Subcutaneous abdominal adipose tissue (tissue), 5 donors: Measurements from ENCODE around the gene TPRG1L.

Experiments
- H3K27ac ChIP-seq: one replicate; pipeline ENCODE4 v1.7.0; 2013; ENCODE audit warnings: low read depth, mild to moderate bottlenecking, inconsistent platforms, low read length, moderate library complexity
- H3K27me3 ChIP-seq, 5 donors: one replicate each; pipeline ENCODE4 v1.7.0; 2013; ENCODE audit warnings: low read length in 5 of 5, inconsistent platforms in 1 of 5; ENCODE audit not compliant: control insufficient read depth in 5 of 5, insufficient read depth in 4 of 5
- H3K36me3 ChIP-seq, 5 donors: one replicate each; pipeline ENCODE4 v1.7.0; 2013; ENCODE audit warnings: low read length in 5 of 5; ENCODE audit not compliant: control insufficient read depth in 5 of 5, insufficient read depth in 5 of 5
- H3K4me1 ChIP-seq, 5 donors: one replicate each; pipeline ENCODE4 v1.7.0; 2013; ENCODE audit warnings: low read length in 5 of 5, mild to moderate bottlenecking in 3 of 5, moderate library complexity in 1 of 5; ENCODE audit not compliant: control insufficient read depth in 5 of 5, insufficient read depth in 5 of 5
- H3K4me3 ChIP-seq, 5 donors: one replicate each; pipeline ENCODE4 v1.7.0; 2013; ENCODE audit warnings: low read length in 5 of 5, low read depth in 1 of 5
- H3K9ac ChIP-seq, 5 donors: one replicate each; pipeline ENCODE4 v1.7.0; 2013; ENCODE audit warnings: low read length in 5 of 5, mild to moderate bottlenecking in 4 of 5, moderate library complexity in 3 of 5
- H3K9me3 ChIP-seq, 5 donors: one replicate each; pipeline ENCODE4 v1.7.0; 2013; ENCODE audit warnings: low read length in 5 of 5; ENCODE audit not compliant: control insufficient read depth in 5 of 5
- donor health status: healthy.
- donor health status: healthy.
- donor health status: healthy.
- donor health status: healthy.
- donor health status: healthy.

Gene TPRG1L

DNA sequence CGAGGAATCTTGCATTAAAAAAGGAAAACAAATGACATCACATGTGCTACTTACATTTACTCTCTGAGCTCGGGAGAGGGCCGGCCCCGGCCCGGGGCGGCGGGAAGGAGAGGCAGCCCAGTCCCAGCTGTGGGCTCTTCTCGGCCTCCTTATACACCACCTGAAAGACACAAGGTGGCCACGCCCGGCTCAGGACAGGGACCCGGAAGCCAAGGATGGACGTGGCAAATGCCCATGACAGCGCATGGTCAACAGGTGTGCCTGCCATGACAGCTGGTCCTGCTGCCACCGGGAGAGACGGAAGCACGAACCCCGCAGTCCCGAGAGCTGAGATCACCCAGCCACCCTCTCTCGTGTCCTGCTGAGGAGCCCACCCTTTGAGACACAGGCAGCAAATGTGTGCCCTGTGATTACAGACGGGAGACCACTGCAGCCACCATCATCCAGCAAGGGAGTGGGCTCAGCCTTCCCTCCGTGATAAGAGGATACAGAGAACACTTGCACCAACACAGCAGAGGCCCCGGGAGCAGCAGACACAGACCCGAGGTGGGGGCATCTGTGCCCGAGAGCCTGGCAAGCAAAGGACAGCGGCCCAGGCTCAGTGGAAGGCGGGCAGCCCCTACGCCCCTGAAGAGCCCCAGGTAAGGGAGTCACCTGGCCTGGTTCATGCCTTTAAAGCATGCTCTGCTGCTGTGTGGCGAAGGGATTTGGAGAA lies 8.7 kb downstream of the TPRG1L start:
- Histone ChIP-seq H3K27me3 (no peaks in the 10 kb centered on the region), H3K27ac (no peak overlapping the region), H3K4me1 (peaks cover 0 to 6% (median 0%) of the 10 kb centered on the region in 5 donors), H3K9me3 (no peaks in the 10 kb centered on the region), H3K36me3 (peaks cover 0 to 98% (median 92%) of the 10 kb centered on the region in 5 donors), H3K4me3 (no peak overlapping the region), H3K9ac (no peak overlapping the region)

DNA sequence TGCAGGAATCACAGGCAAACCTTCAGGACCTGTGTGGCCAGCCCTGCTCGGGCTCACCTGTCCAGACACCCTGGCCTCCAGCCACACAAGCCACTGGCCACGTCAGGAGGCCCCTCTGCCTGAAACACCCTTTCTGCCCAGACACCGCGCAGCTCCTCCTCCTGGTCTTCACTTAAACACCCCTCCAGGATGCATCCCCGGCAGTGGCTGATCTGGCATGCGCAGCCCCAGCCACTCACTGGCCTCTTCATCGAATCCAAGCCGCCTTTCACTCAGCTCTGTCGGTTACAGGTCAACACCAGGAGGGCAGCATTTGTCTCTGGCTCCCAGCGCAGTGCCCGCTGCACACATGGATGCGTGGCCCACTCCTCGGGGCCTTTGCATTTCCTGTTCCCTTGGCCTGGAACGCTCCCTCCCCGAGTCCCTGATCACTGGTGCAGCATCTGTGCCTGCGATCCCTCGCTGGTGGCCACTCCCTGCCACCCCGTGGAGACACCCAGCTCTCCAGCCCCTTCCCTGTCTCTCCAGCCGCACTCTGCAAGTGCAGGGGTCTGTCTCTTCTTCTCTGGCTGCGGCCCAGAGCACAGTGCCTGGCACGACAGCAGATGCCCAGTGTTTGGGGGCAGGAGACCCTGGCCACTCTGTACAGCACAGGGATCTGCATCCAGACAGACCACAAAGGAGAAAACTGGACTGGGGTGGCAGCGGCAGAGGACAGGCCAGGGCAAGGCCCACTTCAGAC lies 9.4 kb downstream of the TPRG1L start:
- no peak overlapping the region for H3K9ac ChIP-seq
- no peaks in the 10 kb centered on the region for H3K27me3 ChIP-seq
- H3K27ac ChIP-seq: no peak overlapping the region
- peaks cover 0 to 98% (median 92%) of the 10 kb centered on the region in 5 donors for H3K36me3 ChIP-seq
- H3K4me1 ChIP-seq: peaks cover 0 to 6% (median 0%) of the 10 kb centered on the region in 5 donors
- no peak overlapping the region for H3K4me3 ChIP-seq
- H3K9me3 ChIP-seq: no peaks in the 10 kb centered on the region

DNA sequence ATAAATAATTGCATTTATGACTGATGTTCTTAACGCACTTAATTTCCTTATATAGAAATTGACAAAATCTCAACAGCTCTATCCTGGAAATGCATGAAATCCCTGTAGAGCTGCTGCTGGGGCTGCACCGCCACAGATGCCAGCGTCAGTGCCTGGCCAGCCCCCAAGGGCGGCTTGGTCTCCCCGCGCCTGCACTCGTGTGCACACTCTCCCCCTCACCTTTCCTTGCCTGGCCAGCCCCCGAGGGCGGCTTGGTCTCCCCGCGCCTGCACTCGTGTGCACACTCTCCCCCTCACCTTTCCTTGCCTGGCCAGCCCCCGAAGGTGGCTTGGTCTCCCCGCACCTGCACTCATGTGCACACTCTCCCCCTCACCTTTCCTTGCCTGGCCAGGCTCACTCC lies 11.3 kb downstream of the TPRG1L start:
- Histone ChIP-seq H3K4me3 (no peak overlapping the region), H3K27ac (no peak overlapping the region), H3K9me3 (no peaks in the 10 kb centered on the region), H3K9ac (no peak overlapping the region), H3K36me3 (peaks cover 0 to 99% (median 94%) of the 10 kb centered on the region in 5 donors), H3K27me3 (no peaks in the 10 kb centered on the region), H3K4me1 (no peaks in the 10 kb centered on the region)

DNA sequence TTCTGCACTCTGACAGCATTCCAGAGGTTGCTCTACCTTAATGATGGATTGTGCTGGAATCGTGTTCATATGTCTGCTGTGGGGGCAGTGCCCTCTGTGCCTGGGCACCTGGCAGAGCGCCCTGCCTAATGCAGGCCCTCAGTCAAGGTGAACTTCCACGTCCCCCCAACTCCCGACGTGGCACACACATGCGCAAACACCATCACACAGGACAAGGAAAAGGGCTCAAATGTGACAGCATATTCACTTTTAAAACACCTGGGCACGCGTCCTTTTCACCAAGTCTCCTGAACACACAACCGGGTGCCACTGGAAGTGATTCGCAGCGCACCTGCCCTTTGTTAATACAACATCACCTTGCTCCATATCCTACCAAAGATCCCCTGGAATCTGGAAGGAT lies 11.7 kb downstream of the TPRG1L start:
- Histone ChIP-seq H3K27ac (no peak overlapping the region), H3K36me3 (peaks cover 0 to 99% (median 93%) of the 10 kb centered on the region in 5 donors), H3K4me3 (no peak overlapping the region), H3K9me3 (no peaks in the 10 kb centered on the region), H3K4me1 (no peaks in the 10 kb centered on the region), H3K27me3 (no peaks in the 10 kb centered on the region), H3K9ac (no peak overlapping the region)

DNA sequence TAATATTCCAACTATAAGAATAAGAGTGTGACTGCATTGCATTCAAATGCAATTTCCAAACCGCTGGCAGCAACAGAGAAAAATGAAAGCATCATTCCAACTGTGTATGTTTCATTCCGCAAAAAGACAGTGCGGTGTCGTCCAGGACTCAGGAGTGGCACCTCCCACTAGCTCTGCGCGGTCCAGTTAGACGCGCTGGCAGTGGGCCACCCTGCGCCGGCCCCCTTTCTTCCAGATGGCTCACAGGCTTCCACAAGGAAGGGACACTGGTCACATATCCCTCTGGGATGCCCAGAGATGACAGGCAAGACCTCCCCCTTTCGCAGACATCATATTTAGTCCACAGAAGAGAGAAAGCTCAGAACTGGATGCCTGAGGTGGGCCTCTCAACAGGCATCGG lies 13.2 kb downstream of the TPRG1L start:
- no peaks in the 10 kb centered on the region for H3K27me3 ChIP-seq
- no peaks in the 10 kb centered on the region for H3K9me3 ChIP-seq
- H3K4me3 ChIP-seq: no peak overlapping the region
- H3K4me1 ChIP-seq: no peaks in the 10 kb centered on the region
- H3K9ac ChIP-seq: no peak overlapping the region
- no peak overlapping the region for H3K27ac ChIP-seq
- peaks cover 0 to 93% (median 85%) of the 10 kb centered on the region in 5 donors for H3K36me3 ChIP-seq

DNA sequence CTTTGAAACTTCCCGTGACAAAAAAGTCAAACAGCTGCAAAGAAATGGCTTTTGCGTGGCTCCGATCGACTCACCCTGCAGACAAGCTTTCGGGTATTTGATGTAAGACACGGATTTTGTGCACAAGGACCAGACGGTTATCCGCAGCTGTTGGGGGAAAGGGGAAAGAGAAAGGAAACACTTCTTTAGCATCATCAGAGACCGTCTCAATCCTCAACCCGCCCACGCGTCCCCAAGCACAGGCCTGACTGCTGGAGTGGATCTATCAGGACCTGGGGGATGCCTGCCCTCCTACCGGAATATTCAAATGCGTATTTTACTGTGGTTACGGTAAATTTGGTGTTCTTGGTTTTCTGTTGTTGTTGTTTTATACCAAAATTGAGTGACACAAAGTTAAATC lies 13.9 kb downstream of the TPRG1L start:
- no peak overlapping the region for H3K4me3 ChIP-seq
- no peak overlapping the region for H3K9ac ChIP-seq
- no peaks in the 10 kb centered on the region for H3K27me3 ChIP-seq
- H3K4me1 ChIP-seq: no peaks in the 10 kb centered on the region
- peaks cover 0 to 89% (median 81%) of the 10 kb centered on the region in 5 donors for H3K36me3 ChIP-seq
- no peaks in the 10 kb centered on the region for H3K9me3 ChIP-seq
- no peak overlapping the region for H3K27ac ChIP-seq

DNA sequence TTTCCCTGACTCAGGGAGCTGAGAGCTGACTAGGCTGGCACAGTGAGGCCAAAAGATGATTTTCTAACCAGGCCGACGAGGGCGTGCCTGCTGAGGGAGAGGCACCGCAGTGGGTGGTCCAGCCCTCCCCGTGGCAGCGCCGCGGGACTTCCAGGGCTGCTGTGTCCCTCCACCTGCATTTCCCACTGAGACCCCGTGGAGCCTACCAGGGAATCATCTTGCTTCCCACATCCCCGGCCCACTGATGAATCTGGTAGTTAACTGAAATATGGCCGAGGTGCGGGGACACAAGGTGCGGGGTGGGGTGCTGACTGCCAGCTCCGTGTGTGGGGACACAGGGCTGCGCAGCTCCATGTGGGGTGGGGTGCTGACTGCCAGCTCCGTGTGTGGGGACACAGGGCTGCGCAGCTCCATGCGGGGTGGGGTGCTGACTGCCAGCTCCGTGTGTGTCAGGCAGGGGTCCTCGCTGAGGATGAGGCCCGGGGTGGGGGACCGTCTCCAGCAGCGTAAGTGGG lies 14.6 kb downstream of the TPRG1L start:
- no peaks in the 10 kb centered on the region for H3K27me3 ChIP-seq
- peaks cover 0 to 85% (median 74%) of the 10 kb centered on the region in 5 donors for H3K36me3 ChIP-seq
- H3K4me3 ChIP-seq: no peak overlapping the region

DNA sequence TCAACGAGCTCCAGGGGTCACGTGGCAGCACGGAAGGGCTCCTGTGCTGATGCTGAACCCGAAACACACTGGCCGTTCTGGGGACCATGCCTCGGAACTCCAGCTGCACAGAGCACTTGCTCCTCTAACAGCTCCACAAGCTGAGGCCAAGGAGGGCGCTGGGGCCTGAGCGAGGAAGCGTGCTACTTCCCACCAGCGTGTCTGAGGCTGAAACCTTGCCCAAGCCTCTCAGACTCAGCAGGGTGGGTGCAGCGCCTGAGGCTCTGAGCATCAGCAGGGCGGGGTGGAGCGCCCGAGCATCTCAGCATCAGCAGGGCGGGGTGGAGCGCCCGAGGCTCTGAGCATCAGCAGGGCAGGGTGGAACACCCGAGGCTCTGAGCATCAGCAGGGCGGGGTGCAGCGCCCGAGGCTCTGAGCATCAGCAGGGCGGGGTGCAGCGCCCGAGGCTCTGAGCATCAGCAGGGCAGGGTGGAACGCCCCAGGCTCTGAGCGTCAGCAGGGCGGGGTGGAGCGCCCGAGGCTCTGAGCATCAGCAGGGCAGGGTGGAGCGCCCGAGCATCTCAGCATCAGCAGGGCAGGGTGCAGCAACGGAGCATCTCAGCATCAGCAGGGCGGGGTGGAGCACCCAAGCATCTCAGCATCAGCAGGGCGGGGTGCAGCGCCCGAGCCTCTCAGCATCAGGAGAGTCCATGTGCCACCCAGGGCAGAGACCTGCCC lies 15.5 kb downstream of the TPRG1L start:
- Histone ChIP-seq H3K36me3 (peaks cover 5 to 85% (median 73%) of the 10 kb centered on the region in 5 donors), H3K9me3 (no peaks in the 10 kb centered on the region), H3K27me3 (no peaks in the 10 kb centered on the region)

More for the DNA sequence above, 14.6 kb downstream of the TPRG1L start:
- H3K9me3 ChIP-seq: no peaks in the 10 kb centered on the region
- no peak overlapping the region for H3K27ac ChIP-seq
- H3K4me1 ChIP-seq: no peaks in the 10 kb centered on the region
- no peak overlapping the region for H3K9ac ChIP-seq

DNA sequence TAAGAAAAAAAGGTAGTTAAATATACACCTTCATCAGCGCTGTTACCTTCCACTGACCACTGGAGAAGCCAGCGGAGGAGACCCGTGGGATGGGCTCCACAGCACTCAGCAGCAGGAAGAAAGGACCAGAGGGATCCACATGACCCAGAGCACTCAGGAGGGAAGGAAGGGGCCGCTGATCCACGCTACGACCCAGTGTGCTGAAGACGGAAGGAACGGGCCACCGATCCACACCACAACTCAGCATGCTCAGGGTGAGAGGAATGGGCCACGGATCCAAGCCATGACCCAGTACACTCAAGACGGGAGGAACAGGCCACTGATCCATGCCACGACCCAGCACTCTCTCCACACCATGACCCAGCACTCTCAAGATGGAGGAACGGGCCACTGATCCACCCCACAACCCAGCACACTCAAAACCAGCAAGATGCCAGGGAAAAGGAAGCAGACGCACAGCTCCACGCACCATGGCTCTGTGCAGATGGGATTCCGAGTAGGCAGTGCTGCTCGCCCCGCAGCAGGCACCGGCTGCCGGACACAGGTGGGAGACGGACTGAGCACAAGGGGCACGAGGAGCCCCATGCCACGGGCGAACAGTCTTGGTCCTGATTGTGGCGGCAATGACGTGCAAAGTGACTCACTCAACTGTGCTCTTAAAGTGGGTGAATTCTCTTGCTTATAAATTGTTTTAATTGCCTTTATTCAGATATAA lies 16.4 kb downstream of the TPRG1L start:
- Histone ChIP-seq H3K9me3 (no peaks in the 10 kb centered on the region), H3K27me3 (no peaks in the 10 kb centered on the region), H3K36me3 (peaks cover 6 to 85% (median 73%) of the 10 kb centered on the region in 5 donors), H3K27ac (no peak overlapping the region), H3K4me3 (no peak overlapping the region), H3K9ac (no peak overlapping the region), H3K4me1 (no peaks in the 10 kb centered on the region)

More for the DNA sequence above, 15.5 kb downstream of the TPRG1L start:
- no peaks in the 10 kb centered on the region for H3K4me1 ChIP-seq
- H3K4me3 ChIP-seq: no peak overlapping the region
- no peak overlapping the region for H3K9ac ChIP-seq
- no peak overlapping the region for H3K27ac ChIP-seq
